NCI-H1105 treated with DMSO at 0.1 percent for 48 hours (cell line): ENCODE results near the gene DLGAP1.
"Not testable (repeated sequence)": the region's sequence is repeated elsewhere in the genome, so short reads cannot be mapped to it uniquely, and the experiment has no call there.

ENCODE experiments used
- DNase-seq: peaks from one replicate; lab custom pipeline; 2025; lab: John Stamatoyannopoulos, UW

DLGAP1 gene

DNA sequence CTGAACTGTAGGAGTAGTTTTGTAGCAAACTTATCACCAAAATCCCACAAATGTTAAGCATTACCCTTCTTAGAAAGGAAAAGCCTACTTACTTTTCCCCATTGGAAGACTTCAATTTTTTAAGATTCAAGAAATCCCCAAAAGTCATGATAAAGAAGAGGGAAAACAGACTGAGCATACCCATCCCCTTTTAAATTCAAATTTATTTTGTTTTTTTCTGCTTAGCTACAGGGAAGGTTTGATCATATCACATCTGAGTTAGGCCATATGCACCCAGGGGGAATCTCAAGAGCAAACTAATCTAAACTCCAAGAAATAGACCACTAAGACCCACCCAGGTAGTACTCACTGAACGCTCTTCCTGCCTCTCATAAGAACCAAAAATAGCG lies 830.6 kb downstream of the DLGAP1 start:
- no peak for DNase-seq

GRCh38 chr18:3623769-3624545 lies 831.1 kb downstream of the DLGAP1 start:
- no peak for DNase-seq

DNA sequence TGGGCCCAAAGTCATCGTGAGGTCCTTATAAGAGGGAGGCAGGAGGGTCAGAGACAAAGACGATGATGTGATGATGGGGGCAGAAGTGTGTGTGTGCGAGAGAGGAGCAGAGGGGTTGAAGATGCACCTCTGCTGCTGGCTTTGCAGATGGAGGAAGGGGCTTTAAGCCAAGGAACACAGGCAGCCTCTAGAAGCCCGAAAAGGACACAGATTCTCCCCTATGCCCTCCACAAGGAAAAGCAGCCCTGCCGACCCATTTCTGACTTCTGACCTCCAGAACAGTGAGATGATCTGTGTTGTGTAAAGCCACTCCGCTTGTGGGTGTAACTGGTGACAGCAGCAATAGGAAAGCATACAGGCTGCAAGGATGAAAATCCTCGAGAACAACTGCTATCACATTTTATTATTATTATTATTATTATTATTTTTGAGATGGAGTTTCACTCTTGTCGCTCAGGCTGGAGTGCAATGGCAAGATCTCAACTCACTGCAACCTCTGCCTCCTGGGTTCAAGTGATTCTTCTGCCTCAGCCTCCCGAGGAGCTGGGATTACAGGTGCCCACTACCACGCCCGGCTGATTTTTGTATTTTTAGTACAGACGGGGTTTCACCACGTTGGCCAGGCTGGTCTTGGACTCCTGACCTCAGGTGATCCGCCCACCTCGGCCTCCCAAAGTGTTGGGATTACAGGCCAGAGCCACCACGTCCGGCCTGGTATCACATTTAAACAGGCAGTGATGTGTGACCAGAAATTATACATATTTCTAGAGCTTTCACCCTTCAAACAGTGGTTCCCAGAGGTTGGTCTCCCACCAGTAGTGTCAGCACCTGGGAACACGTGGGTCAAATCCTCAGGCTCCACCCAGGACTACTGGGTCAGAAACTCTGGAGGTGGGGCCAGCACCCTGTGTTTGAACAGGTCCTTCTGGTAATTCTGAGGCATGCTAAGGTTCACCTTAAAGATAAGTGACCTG lies 834.7 kb downstream of the DLGAP1 start:
- no peak for DNase-seq

DNA sequence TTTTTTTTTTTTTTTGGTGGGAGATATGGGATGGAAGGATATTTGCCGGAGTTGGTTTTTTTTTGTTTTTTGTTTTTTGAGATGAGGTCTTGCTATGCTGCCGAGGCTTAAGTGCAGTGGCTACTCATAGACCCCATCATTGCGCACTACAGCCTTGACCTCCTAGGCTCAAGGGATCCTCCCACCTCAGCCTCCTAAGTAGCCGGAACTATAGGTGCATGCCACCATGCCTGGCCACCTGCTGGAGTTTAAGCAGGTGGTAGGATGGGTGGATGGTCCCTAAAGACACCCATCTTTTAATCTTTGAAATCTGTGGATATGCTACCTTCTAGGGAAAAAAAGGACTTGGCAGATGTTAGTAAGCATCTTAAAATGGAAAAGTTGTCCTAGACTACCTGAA lies 835.4 kb downstream of the DLGAP1 start:
- no peak for DNase-seq

- no peak for DNase-seq
Observed at GRCh38 chr18:3619222-3619621, 835.9 kb downstream of the DLGAP1 start.

DNA sequence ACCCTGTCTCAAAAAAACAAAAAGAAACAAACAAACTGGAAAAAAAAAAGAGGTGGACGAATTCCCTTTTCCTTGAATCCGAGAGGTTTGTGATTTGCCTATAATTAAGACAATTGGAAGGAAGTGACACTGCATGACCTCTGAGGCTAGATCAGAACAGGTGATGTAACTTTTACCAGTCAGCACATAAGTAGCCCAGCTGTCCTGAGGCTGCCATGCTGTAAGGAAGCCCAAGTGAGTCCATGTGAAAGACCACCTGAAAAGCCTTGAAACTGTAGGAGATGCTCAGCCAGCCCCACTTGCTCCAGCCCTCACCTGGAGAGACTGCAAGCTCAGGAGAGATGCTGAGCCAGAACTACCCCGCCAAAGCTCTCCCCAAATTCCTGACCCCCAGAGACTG lies 838.4 kb downstream of the DLGAP1 start:
- no peak for DNase-seq

GRCh38 chr18:3616142-3616541 lies 839.0 kb downstream of the DLGAP1 start:
- DNase-seq: no peak

- no peak for DNase-seq
Observed at GRCh38 chr18:3615374-3615985, 839.6 kb downstream of the DLGAP1 start.

DNA sequence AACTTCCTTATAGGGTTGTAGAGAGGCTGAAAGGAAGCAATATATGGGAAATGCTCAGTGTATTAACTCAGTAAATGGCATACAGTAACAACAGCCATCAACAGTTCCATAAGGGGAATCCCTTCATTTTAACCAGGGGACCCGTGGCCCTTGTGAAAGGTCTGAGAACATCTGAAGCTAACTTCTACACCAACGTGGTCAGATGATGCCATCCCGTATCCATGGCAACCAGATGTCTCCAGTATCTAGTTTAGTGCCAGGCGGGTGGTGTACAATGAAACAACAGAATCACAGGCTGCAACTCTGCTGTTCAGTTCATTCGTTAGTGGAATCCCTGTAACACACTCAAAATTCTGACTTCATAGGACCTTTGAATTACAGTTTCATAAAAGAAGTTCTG lies 842.8 kb downstream of the DLGAP1 start:
- no peak for DNase-seq

DNA sequence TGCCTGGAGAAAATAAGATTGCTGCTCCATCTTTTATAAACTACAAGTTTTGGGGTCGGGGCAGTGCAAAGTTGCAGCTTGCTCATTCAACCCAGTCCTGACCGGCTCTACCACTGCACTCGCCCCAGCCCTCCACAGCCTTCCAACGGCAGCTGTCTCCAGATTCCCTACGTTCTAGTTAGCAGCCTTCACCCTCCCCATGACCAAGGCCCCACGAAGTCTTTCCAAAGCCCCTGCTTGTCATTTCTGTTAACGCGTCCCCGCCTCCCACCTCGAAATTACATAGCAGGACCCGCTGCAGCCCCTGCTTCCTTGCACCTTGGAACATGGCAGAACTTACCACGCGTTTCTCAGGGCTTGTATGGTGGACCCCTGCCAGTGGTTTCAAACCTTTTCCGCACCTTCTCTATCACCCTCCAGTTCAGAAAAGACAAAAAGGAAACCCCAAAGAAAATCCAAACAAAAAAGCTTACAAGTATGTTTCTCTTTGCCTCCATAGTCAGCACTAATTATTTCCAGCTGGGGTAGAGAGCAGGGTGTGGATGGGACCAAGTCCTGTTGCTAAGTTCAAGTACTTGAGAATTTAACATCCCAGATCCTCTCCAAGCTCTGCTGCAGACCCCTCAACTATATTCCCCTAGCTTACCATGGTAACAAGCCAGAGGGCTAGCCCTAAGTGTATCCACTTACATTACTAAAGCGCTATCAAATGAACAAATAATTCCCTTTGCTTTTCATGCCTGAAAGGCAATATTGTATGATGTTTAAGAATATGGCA lies 843.6 kb downstream of the DLGAP1 start:
- no peak for DNase-seq

DNA sequence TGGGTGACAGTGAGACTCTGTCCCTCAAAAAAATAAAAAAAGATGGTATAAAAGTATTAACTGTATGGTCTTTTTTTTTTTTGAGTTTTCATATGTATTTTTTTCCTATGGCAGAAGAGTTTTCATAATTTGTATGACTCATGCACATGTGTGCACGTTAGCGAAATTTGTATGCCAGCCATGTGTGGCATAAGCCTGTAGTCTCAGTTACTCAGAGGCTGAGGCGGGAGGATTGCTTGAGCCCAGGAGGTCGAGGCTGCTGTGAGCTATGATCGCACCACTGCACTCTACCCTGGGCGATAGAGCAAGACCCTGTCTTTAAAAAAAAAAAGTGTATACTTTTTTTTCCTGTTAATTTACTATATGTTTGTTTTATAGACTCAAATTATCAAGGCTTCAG lies 844.3 kb downstream of the DLGAP1 start:
- no peak for DNase-seq

GRCh38 chr18:3610188-3610708 lies 844.9 kb downstream of the DLGAP1 start:
- no peak for DNase-seq

- DNase-seq: no peak
Observed at GRCh38 chr18:3608488-3608887, 846.6 kb downstream of the DLGAP1 start.

GRCh38 chr18:3608099-3608453 lies 847.0 kb downstream of the DLGAP1 start:
- not testable (repeated sequence) for DNase-seq

DNA sequence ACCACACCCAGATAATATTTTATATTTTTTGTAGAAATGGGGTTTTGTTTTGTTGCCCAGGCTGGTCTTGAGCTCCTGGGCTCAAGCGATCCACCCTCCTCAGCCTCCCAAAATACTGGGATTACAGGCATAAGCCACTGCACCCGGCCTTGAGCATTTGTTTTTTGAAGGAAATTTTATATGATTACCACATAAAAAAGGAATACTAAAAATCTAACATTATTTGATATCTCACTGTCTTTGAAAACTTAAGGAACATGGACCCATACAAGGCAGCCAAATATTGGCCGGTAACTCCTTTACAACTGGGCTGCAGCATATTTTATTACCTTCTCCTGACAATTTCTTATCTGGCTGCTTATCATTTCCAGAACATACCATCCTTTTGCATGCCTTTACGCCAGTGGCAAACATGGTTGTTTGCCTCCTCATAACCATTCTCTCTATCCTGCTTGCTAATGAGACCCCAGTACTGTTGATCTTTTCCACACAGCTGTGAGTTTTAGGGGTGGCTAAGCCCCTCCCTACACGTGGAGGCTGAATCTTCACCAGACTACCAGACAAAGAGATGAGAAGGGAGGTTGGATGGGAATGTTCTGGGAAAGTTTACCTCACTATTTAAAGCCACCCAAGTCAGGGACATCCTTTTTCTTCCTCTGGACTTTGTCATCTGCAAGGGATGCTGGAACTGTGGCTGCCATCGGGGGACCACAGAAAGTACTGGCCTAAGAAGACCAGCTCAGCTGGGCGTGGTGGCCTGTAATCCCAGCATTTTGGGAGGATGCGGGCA lies 847.6 kb downstream of the DLGAP1 start:
- no peak for DNase-seq

- not testable (repeated sequence) for DNase-seq
Observed at GRCh38 chr18:3606863-3607262, 848.2 kb downstream of the DLGAP1 start.

DNA sequence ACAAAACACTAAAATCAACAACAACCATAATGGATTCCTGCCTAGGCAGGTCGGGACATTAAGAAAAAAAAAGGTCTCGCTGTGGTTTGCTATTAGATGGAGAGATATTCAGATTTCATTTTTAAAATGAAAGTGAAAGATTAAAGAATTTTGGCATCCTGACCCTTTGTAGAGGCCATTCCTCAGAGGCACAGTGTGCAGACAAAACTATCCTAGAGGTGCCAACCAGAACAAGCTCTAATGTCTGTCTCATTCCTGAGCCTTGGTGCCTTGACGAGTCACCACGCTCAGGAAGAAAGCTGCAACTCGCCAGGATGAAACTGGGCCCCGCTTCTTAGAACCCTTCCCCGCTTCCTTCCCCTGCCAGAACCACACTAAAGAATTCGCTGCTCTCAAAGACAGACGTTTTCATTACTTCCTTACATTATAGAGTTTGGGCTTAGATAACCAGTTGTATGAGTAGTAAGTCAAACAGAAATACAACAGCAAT lies 849.1 kb downstream of the DLGAP1 start:
- no peak for DNase-seq

DNA sequence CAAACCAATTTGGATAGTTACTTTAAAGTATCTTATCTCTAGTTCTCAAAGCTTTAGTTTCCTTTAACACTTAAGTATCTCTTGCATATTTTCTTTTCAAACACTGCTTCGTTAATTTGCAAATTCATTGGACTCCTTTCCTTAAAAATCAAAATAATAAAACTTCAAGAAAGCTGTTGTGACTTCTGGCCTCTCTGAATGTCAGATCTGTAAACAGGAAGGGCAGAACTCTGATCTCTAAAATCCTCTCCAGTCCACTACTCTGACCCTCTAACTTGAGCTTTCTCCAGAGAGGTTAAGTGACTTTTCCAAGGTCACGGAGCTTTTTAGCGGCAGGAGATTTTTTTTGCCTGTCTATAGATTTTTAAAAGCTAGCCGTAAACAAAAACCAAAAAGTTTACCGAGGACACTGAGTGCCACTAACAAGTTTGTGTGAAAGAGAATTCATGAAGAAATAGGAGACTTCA lies 849.6 kb downstream of the DLGAP1 start:
- DNase-seq: no peak

DNA sequence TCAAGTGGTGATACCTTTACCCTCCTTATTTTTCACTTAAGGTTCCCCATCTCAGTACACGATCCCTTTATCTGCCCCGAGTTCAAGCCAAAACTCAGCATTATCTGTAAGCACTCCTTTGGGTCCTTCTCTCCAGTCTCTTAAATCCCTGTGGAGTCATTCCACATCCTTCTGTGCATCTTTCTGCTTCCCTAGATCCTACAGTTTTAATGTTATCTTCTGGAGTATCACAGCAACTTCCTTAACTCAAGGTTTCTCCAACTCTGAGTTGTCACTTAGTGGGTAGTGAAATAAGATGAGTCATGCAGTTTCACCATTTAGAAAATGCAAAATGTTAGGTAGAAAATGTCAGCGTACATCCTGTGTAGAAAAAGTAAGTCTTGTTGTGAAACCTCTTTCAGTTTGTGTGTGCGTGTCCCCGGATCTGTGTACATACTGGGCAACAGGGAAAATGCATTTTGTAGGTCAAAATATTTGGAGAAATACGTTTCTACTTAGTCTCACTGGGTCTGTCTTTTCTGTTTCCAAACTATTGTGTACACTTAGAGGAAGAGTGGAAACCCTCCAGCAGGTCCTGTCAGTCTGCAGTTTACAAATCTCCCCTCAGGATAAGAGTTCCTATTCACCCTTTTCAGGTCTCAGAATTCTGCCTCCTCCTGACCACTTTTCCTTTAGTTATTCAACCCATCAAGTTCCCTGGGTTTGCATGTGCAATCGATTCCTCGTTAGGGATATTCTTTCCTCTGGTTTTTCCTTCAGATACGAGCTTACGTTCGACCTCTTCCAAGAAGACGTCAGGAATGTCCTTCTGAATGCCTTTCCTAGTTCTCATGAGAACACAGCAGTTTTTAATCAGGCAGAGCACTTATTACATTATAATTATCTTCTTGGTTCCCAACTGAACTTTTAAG lies 850.4 kb downstream of the DLGAP1 start:
- DNase-seq: no peak

DNA sequence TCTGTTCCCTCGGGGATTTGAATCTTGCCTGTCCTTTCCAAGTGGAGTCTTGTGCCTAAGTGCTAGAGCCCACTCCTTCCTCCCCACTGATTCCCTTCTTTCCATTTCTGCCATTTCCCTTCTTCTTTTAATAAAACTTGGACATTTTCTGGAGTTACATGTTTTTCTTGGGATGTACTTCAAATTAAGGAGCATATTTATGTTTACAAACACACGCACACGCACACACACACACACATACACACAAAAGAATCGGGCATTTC lies 850.9 kb downstream of the DLGAP1 start:
- DNase-seq: no peak
